Vagina (tissue), 2 donors: ENCODE results near the gene TBC1D16.

Source experiments
- POLR2A ChIP-seq, 2 donors: fragments of 450-650 bp; IDR thresholded peaks; one replicate each; pipeline ENCODE4 v1.6.1; 2017; ENCODE audit warnings: antibody characterized with exemption in 2 of 2, mild to moderate bottlenecking in 2 of 2, moderate library complexity in 2 of 2
- POLR2AphosphoS5 ChIP-seq, 2 donors: sonication (generic); formaldehyde crosslinking; IDR thresholded peaks; one replicate each; pipeline ENCODE4 v1.9.0; 2017; ENCODE audit warnings: antibody characterized with exemption in 2 of 2, mild to moderate bottlenecking in 2 of 2, low read depth in 1 of 2; ENCODE audit not compliant: insufficient read depth in 1 of 2
- TF ChIP-seq, protein P1 (sequence below), 3 experiments: fragments of 450-650 bp in 2 of 3; fragments of 200-600 bp in 1 of 3; sonication (generic) in 1 of 3; IDR thresholded peaks; one replicate each; pipeline ENCODE4 v1.5.1; 2017 to 2019; ENCODE audit warnings: antibody characterized with exemption in 3 of 3, mild to moderate bottlenecking in 2 of 3, moderate library complexity in 2 of 3

DNA sequence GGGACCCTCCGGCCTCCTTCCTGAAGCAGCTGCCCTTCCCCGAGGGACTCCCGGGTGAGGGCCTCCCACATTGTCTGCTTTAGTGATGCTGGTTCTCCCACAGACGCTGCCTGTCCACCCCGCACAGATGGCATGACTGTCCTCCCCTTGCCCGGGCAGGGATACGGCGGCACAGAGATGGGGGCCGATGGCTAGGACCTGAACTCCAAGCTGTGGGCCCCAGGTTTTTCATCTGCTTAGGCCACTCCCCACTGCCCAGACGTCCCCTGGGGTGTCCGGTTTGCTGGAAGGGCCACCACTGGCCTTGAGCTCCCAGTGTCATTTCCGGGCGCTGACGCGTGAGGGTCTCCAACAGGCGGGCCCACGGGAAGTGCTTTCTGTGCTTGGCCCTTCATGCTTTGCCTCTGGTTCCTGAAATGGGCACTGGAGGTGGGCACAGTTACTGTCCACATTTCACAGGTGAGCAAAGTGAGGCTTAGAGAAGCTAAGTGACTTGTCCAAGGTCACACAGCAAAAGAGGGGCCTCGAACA is 109.0 kb downstream of the TBC1D16 start:
- TF ChIP-seq, protein P1, sequence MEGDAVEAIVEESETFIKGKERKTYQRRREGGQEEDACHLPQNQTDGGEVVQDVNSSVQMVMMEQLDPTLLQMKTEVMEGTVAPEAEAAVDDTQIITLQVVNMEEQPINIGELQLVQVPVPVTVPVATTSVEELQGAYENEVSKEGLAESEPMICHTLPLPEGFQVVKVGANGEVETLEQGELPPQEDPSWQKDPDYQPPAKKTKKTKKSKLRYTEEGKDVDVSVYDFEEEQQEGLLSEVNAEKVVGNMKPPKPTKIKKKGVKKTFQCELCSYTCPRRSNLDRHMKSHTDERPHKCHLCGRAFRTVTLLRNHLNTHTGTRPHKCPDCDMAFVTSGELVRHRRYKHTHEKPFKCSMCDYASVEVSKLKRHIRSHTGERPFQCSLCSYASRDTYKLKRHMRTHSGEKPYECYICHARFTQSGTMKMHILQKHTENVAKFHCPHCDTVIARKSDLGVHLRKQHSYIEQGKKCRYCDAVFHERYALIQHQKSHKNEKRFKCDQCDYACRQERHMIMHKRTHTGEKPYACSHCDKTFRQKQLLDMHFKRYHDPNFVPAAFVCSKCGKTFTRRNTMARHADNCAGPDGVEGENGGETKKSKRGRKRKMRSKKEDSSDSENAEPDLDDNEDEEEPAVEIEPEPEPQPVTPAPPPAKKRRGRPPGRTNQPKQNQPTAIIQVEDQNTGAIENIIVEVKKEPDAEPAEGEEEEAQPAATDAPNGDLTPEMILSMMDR (IDR thresholded peaks at IDR 0.05) = no peak
- TF ChIP-seq POLR2A (IDR thresholded peaks at IDR 0.05) (no peak), POLR2AphosphoS5 (IDR thresholded peaks at IDR 0.05; ENCODE audit: insufficient read depth in 1 of 2, low read depth in 1 of 2) (no peak)
